H1 (cell line): ENCODE results near the gene TBC1D13. TPM values are rescaled to one million over a fixed set of nuclear protein-coding genes. Genes with fewer than 3 reads are reported as not detected.

Experiments
- CTCF ChIA-PET: fragments of 300-600 bp; sonication (Branson Sonifier 250); formaldehyde crosslinking; loops from one replicate; lab custom pipeline; 2021; ENCODE audit not compliant: partially characterized antibody; lab: Charles Lee
- POLR2A ChIA-PET: fragments of 300-600 bp; sonication (Branson Sonifier 250); formaldehyde crosslinking; loops from one replicate; lab custom pipeline; 2021; ENCODE audit warnings: inconsistent platforms; ENCODE audit not compliant: partially characterized antibody; lab: Charles Lee
- DNase-seq, 2 experiments: peaks; one replicate each; pipeline versions ENCODE4 v3.0.0 to v3.0.0-alpha.2; 2010 to 2022; ENCODE audit warnings: low spot score in 2 of 2, low read depth in 1 of 2, mixed read lengths in 1 of 2
- FAIRE-seq: peaks from 2 replicates; lab custom pipeline; 2011; peaks lifted over from hg19 to GRCh38; lab: Jason Lieb, UNC
- H2AFZ ChIP-seq: 2 replicates; pipeline ENCODE4 v1.8.1; 2012; ENCODE audit warnings: low read length, inconsistent platforms
- H2AK5ac ChIP-seq: 2 replicates; pipeline ENCODE4 v1.6.1; 2013; ENCODE audit warnings: low read depth, low read length
- H2BK120ac ChIP-seq: replicated peaks from 2 replicates; pipeline ENCODE3; 2013; ENCODE audit warnings: low read depth, low read length, inconsistent platforms
- H2BK12ac ChIP-seq: 2 replicates; pipeline ENCODE4 v1.6.1; 2013; ENCODE audit warnings: low read depth, low read length
- H2BK15ac ChIP-seq: 2 replicates; pipeline ENCODE4 v1.6.1; 2013; ENCODE audit warnings: low read length
- H2BK20ac ChIP-seq: 2 replicates; pipeline ENCODE4 v1.6.1; 2013; ENCODE audit warnings: low read length
- H2BK5ac ChIP-seq: 2 replicates; pipeline ENCODE4 v1.6.1; 2013; ENCODE audit warnings: low read depth, low read length
- H3K14ac ChIP-seq: 2 replicates; pipeline ENCODE4 v1.6.1; 2013; ENCODE audit warnings: inconsistent platforms; ENCODE audit not compliant: insufficient read length
- H3K18ac ChIP-seq: 2 replicates; pipeline ENCODE4 v1.6.1; 2013; ENCODE audit warnings: low read length; ENCODE audit errors: extremely low read depth
- H3K23ac ChIP-seq: 2 replicates; pipeline ENCODE4 v1.6.1; 2013; ENCODE audit warnings: inconsistent platforms; ENCODE audit not compliant: insufficient read length
- H3K23me2 ChIP-seq: 2 replicates; pipeline ENCODE4 v1.6.1; 2013; ENCODE audit warnings: low read depth, low read length
- H3K27ac ChIP-seq: 2 replicates; pipeline ENCODE4 v1.6.1; 2011; ENCODE audit warnings: low read depth, low read length, inconsistent platforms
- H3K27me3 ChIP-seq, 4 experiments: replicated peaks in 1 of 4; 1 replicate in 1 of 4; 2 replicates in 3 of 4; pipeline versions ENCODE4 v1.6.1 to v1.8.1; 2011 to 2013; ENCODE audit warnings: low read length in 3 of 4, mild to moderate bottlenecking in 3 of 4, inconsistent platforms in 2 of 4, mixed read lengths in 2 of 4, moderate library complexity in 1 of 4; ENCODE audit not compliant: control insufficient read depth in 3 of 4, insufficient read depth in 3 of 4; ENCODE audit errors: extremely low read depth in 1 of 4
- H3K36me3 ChIP-seq, 4 experiments: 2 replicates each; pipeline versions ENCODE4 v1.6.1 to v1.8.1; 2011 to 2013; ENCODE audit warnings: mild to moderate bottlenecking in 4 of 4, low read length in 3 of 4, moderate library complexity in 2 of 4, control low read depth in 1 of 4, inconsistent platforms in 1 of 4; ENCODE audit not compliant: insufficient read depth in 4 of 4, control insufficient read depth in 2 of 4
- H3K4ac ChIP-seq: replicated peaks from 2 replicates; pipeline ENCODE3; 2013; ENCODE audit warnings: low read length, low read depth, mixed read lengths, inconsistent platforms; ENCODE audit not compliant: insufficient read length
- H3K4me1 ChIP-seq, 4 experiments: replicated peaks in 1 of 4; 1 replicate in 1 of 4; 2 replicates in 3 of 4; pipeline versions ENCODE4 v1.6.1 to v1.8.1; 2011 to 2013; ENCODE audit warnings: low read length in 3 of 4, inconsistent platforms in 2 of 4, mixed read lengths in 1 of 4; ENCODE audit not compliant: insufficient read depth in 4 of 4, control insufficient read depth in 3 of 4
- H3K4me2 ChIP-seq, 2 experiments: 2 replicates each; pipeline versions ENCODE4 v1.6.1 to v1.8.1; 2011 to 2013; ENCODE audit warnings: low read depth in 2 of 2, low read length in 2 of 2, control low read depth in 1 of 2, inconsistent platforms in 1 of 2, mild to moderate bottlenecking in 1 of 2; ENCODE audit not compliant: insufficient read depth in 1 of 2
- H3K4me3 ChIP-seq, 4 experiments: fragments of 200-600, 300-600 bp in 1 of 4; sonication (generic), shearing (Covaris generic), sonication (Bioruptor Twin) in 1 of 4; 2 replicates each; pipeline versions ENCODE4 v1.5.1 to v1.8.1; 2011 to 2016; ENCODE audit warnings: low read length in 4 of 4, low read depth in 3 of 4, control low read depth in 2 of 4, inconsistent platforms in 2 of 4, mild to moderate bottlenecking in 2 of 4, mixed read lengths in 1 of 4, moderate library complexity in 1 of 4; ENCODE audit not compliant: insufficient read depth in 2 of 4; ENCODE audit errors: extremely low read depth in 1 of 4
- H3K56ac ChIP-seq: replicated peaks from 2 replicates; pipeline ENCODE3; 2013; ENCODE audit warnings: low read depth, mild to moderate bottlenecking, mixed read lengths, low read length, inconsistent platforms; ENCODE audit not compliant: insufficient read length
- H3K79me1 ChIP-seq: 2 replicates; pipeline ENCODE4 v1.6.1; 2013; ENCODE audit warnings: low read depth, low read length, control low read depth
- H3K79me2 ChIP-seq, 2 experiments: 2 replicates each; pipeline versions ENCODE4 v1.6.1 to v1.8.1; 2012 to 2013; ENCODE audit warnings: low read length in 2 of 2, mild to moderate bottlenecking in 2 of 2, inconsistent platforms in 1 of 2; ENCODE audit not compliant: insufficient read depth in 2 of 2, control insufficient read depth in 1 of 2
- H3K9ac ChIP-seq, 4 experiments: replicated peaks in 1 of 4; 1 replicate in 1 of 4; 2 replicates in 3 of 4; pipeline versions ENCODE4 v1.6.1 to v1.8.1; 2011 to 2013; ENCODE audit warnings: low read depth in 3 of 4, low read length in 3 of 4, control low read depth in 2 of 4, mild to moderate bottlenecking in 2 of 4, moderate library complexity in 2 of 4, inconsistent platforms in 1 of 4; ENCODE audit errors: extremely low read depth in 1 of 4
- H3K9me3 ChIP-seq, 2 experiments: 2 replicates each; pipeline versions ENCODE4 v1.6.1 to v1.8.1; 2012 to 2013; ENCODE audit warnings: mild to moderate bottlenecking in 2 of 2, moderate library complexity in 2 of 2, control low read depth in 1 of 2, inconsistent platforms in 1 of 2, low read depth in 1 of 2, low read length in 1 of 2, mixed read lengths in 1 of 2; ENCODE audit not compliant: insufficient read depth in 2 of 2
- H4K20me1 ChIP-seq, 2 experiments: replicated peaks in 1 of 2; 2 replicates each; pipeline versions ENCODE3 to v1.8.1; 2011 to 2013; ENCODE audit warnings: inconsistent platforms in 2 of 2, low read length in 2 of 2, mild to moderate bottlenecking in 1 of 2; ENCODE audit not compliant: insufficient read depth in 2 of 2, control insufficient read depth in 1 of 2
- H4K5ac ChIP-seq: 2 replicates; pipeline ENCODE4 v1.6.1; 2013; ENCODE audit warnings: low read length, low read depth, mixed read lengths, inconsistent platforms; ENCODE audit not compliant: insufficient read length
- H4K8ac ChIP-seq: 2 replicates; pipeline ENCODE4 v1.8.0; 2013; ENCODE audit warnings: mild to moderate bottlenecking, moderate library complexity, low read length, inconsistent platforms; ENCODE audit not compliant: insufficient read depth; ENCODE audit errors: extremely low read depth
- H4K91ac ChIP-seq: replicated peaks from 2 replicates; pipeline ENCODE3; 2013; ENCODE audit warnings: low read length, mixed read lengths, inconsistent platforms; ENCODE audit not compliant: insufficient read length
- HDAC6 ChIP-seq: IDR thresholded peaks from one replicate; pipeline ENCODE4 v1.7.1; 2012; ENCODE audit warnings: low read depth, mild to moderate bottlenecking, inconsistent platforms, low read length, moderate library complexity
- WGBS, 2 experiments: shearing (Covaris generic) in 1 of 2; methylation state at CpG; one replicate each; pipeline versions ENCODE4 v1.1.6 to v1.1.7; 2013 to 2015; ENCODE audit warnings: low lambda C conversion rate in 2 of 2, mixed read lengths in 2 of 2, inconsistent platforms in 1 of 2, low coverage in 1 of 2, missing lambda C conversion rate in 1 of 2; ENCODE audit not compliant: insufficient replicate concordance in 2 of 2, insufficient coverage in 1 of 2, insufficient read length in 1 of 2; ENCODE audit errors: extremely low coverage in 1 of 2, missing lambda C conversion rate in 1 of 2; 5-methylcytosine and 5-hydroxymethylcytosine counted together
- polyA plus RNA-seq, 7 experiments: library from polyadenylated mRNA; depleted of rRNA in 3 of 7; stranded (reverse) in 5 of 7; unstranded in 2 of 7; fragments of >200 nt in 5 of 7; fragments of 200-250 nt in 2 of 7; gene quantifications; 1 replicate in 5 of 7; 2 replicates in 1 of 7; 4 replicates in 1 of 7; pipeline versions ENCODE4 v1.2.1 to v1.2.3, GENCODE V29; 2011 to 2013; ENCODE audit warnings: missing spikeins in 2 of 7, mixed read lengths in 2 of 7
- total RNA-seq: library from RNA; stranded (reverse); fragmentation: NEBNext Ultra II Directional; extraction: Animal tissue kit (Norgen Biotek cat#: 25700); gene quantifications from 2 replicates; pipeline ENCODE4 v1.2.1, GENCODE V29; 2021

The TBC1D13 gene
- total and polyA plus RNA-seq, 2 of the 8 experiments (the other 6 are each of a cell fraction or from before 2014, with no cell fraction given): 21.3 to 24.7 TPM

GRCh38 chr9:128747241-128747640 is 39.8 kb upstream of the TBC1D13 start:
- Histone ChIP-seq H4K20me1 (no peaks in the 10 kb centered on the region), H3K9me3 (no peaks in the 10 kb centered on the region), H4K8ac (no peak overlapping the region), H2BK5ac (no peak overlapping the region), H3K27me3 (no peaks in the 10 kb centered on the region), H2AFZ (no peak overlapping the region), H4K91ac (no peak overlapping the region), H3K79me2 (no peaks in the 10 kb centered on the region), H3K23me2 (no peaks in the 10 kb centered on the region), H3K9ac (no peak overlapping the region; a peak in 1 of 7 replicates), H3K4ac (no peak overlapping the region), H3K4me1 (no peaks in the 10 kb centered on the region), H3K23ac (no peak overlapping the region), H3K4me2 (no peak overlapping the region), H3K14ac (no peak overlapping the region), H3K79me1 (no peaks in the 10 kb centered on the region), H3K56ac (no peak overlapping the region), H4K5ac (no peak overlapping the region), H2BK12ac (no peak overlapping the region), H2BK20ac (no peak overlapping the region), H2BK120ac (no peak overlapping the region), H3K4me3 (no peak overlapping the region), H2BK15ac (no peak overlapping the region), H2AK5ac (no peak overlapping the region), H3K27ac (no peak overlapping the region), H3K36me3 (peaks cover 0 to 3% (median 0%) of the 10 kb centered on the region in 4 experiments; a peak in 2 of 8 replicates), H3K18ac (no peak overlapping the region)
- no peak for FAIRE-seq
- 83% methylated on average over 1 of the region's 1 CpG; no CpG with 5 or more reads in 1 of the 2 experiments for WGBS, 2 experiments
- no peak for DNase-seq
- TF ChIP-seq HDAC6: no peak
- ChIA-PET CTCF (interaction anchor here (0.6 to 13.4 kb wide), 4 partner anchors 9 to 127 kb away, joined by 3 to 104 read pairs (median 15); no protein-coding TSS in a partner anchor), POLR2A (interaction anchor here (0.5 to 1.5 kb wide), 7 partner anchors 9 to 641 kb away, joined by 3 to 4 read pairs (median 3); no protein-coding TSS in a partner anchor)
